RWPE1 (cell line): ENCODE results near the gene RPLP2.

ENCODE experiments used
- CTCF ChIA-PET: fragments of 350-600 bp; sonication (Branson Sonifier 250); formaldehyde crosslinking; extraction: SDS; loops from one replicate; lab custom pipeline; 2021; lab: Yijun Ruan, JAX
- POLR2A ChIA-PET: fragments of 400-600 bp; formaldehyde crosslinking; extraction: SDS; loops from one replicate; lab custom pipeline; 2020; ENCODE audit warnings: antibody characterized with exemption; ENCODE audit not compliant: low non-redundant PET; lab: Yijun Ruan, JAX
- DNase-seq: peaks from one replicate; pipeline ENCODE4 v3.0.0; 2012; ENCODE audit warnings: low spot score
- H3K27ac ChIP-seq: fragments of 450-650 bp; 2 replicates; pipeline ENCODE4 v1.5.1; 2017
- CTCF ChIP-seq: fragments of 450-650 bp; conservative IDR thresholded peaks from 2 replicates; pipeline ENCODE4 v1.5.1; 2017; ENCODE audit warnings: low read depth, mild to moderate bottlenecking

The RPLP2 gene

GRCh38 chr11:777288-778255 is 32.2 kb upstream of the RPLP2 start, which contains the start of gene GATD1:
Gene GATD1 (minus strand): TSS chr11:777487. CDS start chr11:777462, 25 bp downstream.
- POLR2A ChIA-PET, result no interaction called here
- CTCF ChIA-PET, result no interaction called here
- no peak for TF ChIP-seq CTCF
- peak; percentile 98 for DNase-seq
- peak within 1 kb of the TSS; percentile 81 for H3K27ac ChIP-seq

- no peak for DNase-seq
- TF ChIP-seq CTCF, result no peak
- peak overlapping the region; percentile 81 for H3K27ac ChIP-seq
- ChIA-PET CTCF (interaction anchor here (0.7 kb wide), 1 partner anchor 11 kb away, joined by 3 read pairs; no protein-coding TSS in a partner anchor), POLR2A (interaction anchor here (0.7 kb wide), 1 partner anchor 27 kb away, joined by 4 read pairs; no protein-coding TSS in a partner anchor)
Measured at GRCh38 chr11:778976-779954, 30.5 kb upstream of the RPLP2 start.

- POLR2A ChIA-PET, result no interaction called here
- CTCF ChIA-PET, result no interaction called here
- peak overlapping the region; percentile 81; the same call in 1 of the 2 replicates for H3K27ac ChIP-seq
- no peak for DNase-seq
- no peak for TF ChIP-seq CTCF
Measured at GRCh38 chr11:779955-780532, 29.7 kb upstream of the RPLP2 start.

GRCh38 chr11:782264-783174 is 27.2 kb upstream of the RPLP2 start:
- H3K27ac ChIP-seq, result peak overlapping the region; percentile 65
- CTCF ChIA-PET, result interaction anchor here (0.5 to 0.9 kb wide), 4 partner anchors 10 to 995 kb away, joined by 3 read pairs; no protein-coding TSS in a partner anchor
- no peak for TF ChIP-seq CTCF
- no peak for DNase-seq
- POLR2A ChIA-PET, result no interaction called here

- peak; percentile 52 for DNase-seq
- TF ChIP-seq CTCF, result peak; percentile 88
- ChIA-PET CTCF (interaction anchor here (0.6 to 1.8 kb wide), 6 partner anchors 9 to 229 kb away, joined by 3 to 5 read pairs (median 3); no protein-coding TSS in a partner anchor), POLR2A (interaction anchor here (1.2 kb wide), 1 partner anchor 8 kb away, joined by 3 read pairs; no protein-coding TSS in a partner anchor)
- peak overlapping the region; percentile 65 for H3K27ac ChIP-seq
Measured at GRCh38 chr11:783581-784015, 26.2 kb upstream of the RPLP2 start.
